MCF 10A (cell line): ENCODE measurements around the gene GPR153. TPM values are rescaled to one million over a fixed set of nuclear protein-coding genes. Genes with fewer than 3 reads are reported as not detected.

Experiments
- BruUV-seq: library from RNA; stranded (reverse); fragments of 400-500 nt; replicated peaks from 2 replicates; lab custom pipeline; 2021; lab: Mats Ljungman, UMichigan
- CTCF ChIA-PET: fragments of 300-600 bp; sonication (Branson Sonifier 250); formaldehyde crosslinking; extraction: SDS; loops from one replicate; lab custom pipeline; 2021; ENCODE audit warnings: antibody characterized with exemption, inconsistent platforms; lab: Yijun Ruan, JAX
- POLR2A ChIA-PET: fragments of 300-600, 350-650 bp; sonication (Branson Sonifier 250); formaldehyde crosslinking; extraction: SDS; loops from one replicate; lab custom pipeline; 2020; ENCODE audit warnings: antibody characterized with exemption, inconsistent platforms; lab: Yijun Ruan, JAX
- DNase-seq: peaks from one replicate; pipeline ENCODE4 v3.0.0-alpha.2; 2018; ENCODE audit not compliant: unreplicated experiment
- H3K27ac Mint-ChIP-seq: one replicate; pipeline ENCODE4 v1.8.0; 2022; ENCODE audit warnings: mild to moderate bottlenecking, low read depth, mixed read lengths; ENCODE audit not compliant: unreplicated experiment
- H3K27me3 Mint-ChIP-seq: one replicate; pipeline ENCODE4 v1.8.0; 2022; ENCODE audit warnings: mixed read lengths; ENCODE audit not compliant: insufficient read depth, unreplicated experiment
- H3K36me3 Mint-ChIP-seq: one replicate; pipeline ENCODE4 v1.8.0; 2022; ENCODE audit warnings: mild to moderate bottlenecking, moderate library complexity, mixed read lengths; ENCODE audit not compliant: insufficient read depth, unreplicated experiment
- H3K4me1 Mint-ChIP-seq: one replicate; pipeline ENCODE4 v1.8.0; 2022; ENCODE audit warnings: mixed read lengths; ENCODE audit not compliant: insufficient read depth, unreplicated experiment
- H3K4me3 Mint-ChIP-seq: one replicate; pipeline ENCODE4 v1.8.0; 2022; ENCODE audit warnings: mild to moderate bottlenecking, moderate library complexity, mixed read lengths; ENCODE audit not compliant: unreplicated experiment
- H3K9me3 Mint-ChIP-seq: one replicate; pipeline ENCODE4 v1.8.0; 2022; ENCODE audit warnings: mixed read lengths; ENCODE audit not compliant: unreplicated experiment
- CTCF ChIP-seq: fragments of 200-600 bp; IDR thresholded peaks from one replicate; pipeline ENCODE4 v1.8.0; 2022; ENCODE audit warnings: antibody characterized with exemption, mild to moderate bottlenecking; ENCODE audit not compliant: unreplicated experiment
- intact Hi-C: fragments of 100-400 bp; cut with micrococcal nuclease; formaldehyde crosslinking; loops from 2 replicates; pipeline ENCODE4 v1.14.1; 2022
- total RNA-seq: library from RNA; stranded (reverse); gene quantifications from 2 replicates; pipeline ENCODE4 v1.2.3, GENCODE V29; 2022

Gene GPR153
- total RNA-seq, 1 experiment from 2014 or later: 5.0 TPM

GRCh38 chr1:6286266-6286665 is 25.4 kb upstream of the GPR153 start:
- intact Hi-C loops: no loop called here
- CTCF ChIA-PET: interaction anchor here (0.6 to 0.8 kb wide), 4 partner anchors 10 to 56 kb away, joined by 3 to 5 read pairs (median 3); no protein-coding TSS in a partner anchor
- Mint-ChIP-seq H3K4me1 (no peaks in the 10 kb centered on the region), H3K27me3 (no peaks in the 10 kb centered on the region), H3K36me3 (peaks cover 25% of the 10 kb centered on the region), H3K27ac (no peak overlapping the region), H3K4me3 (no peak overlapping the region), H3K9me3 (no peaks in the 10 kb centered on the region)
- POLR2A ChIA-PET: no interaction called here
- TF ChIP-seq CTCF: no peak
- no TSS peak for BruUV-seq
- no peak for DNase-seq

GRCh38 chr1:6285336-6285735 is 24.4 kb upstream of the GPR153 start:
- intact Hi-C loops: no loop called here
- Mint-ChIP-seq H3K27me3 (no peaks in the 10 kb centered on the region), H3K4me1 (no peaks in the 10 kb centered on the region), H3K9me3 (no peaks in the 10 kb centered on the region), H3K27ac (peak overlapping the region; percentile 57), H3K4me3 (no peak overlapping the region), H3K36me3 (peaks cover 25% of the 10 kb centered on the region)
- POLR2A ChIA-PET: no interaction called here
- TF ChIP-seq CTCF: no peak
- CTCF ChIA-PET: interaction anchor here (0.5 to 1.5 kb wide), 5 partner anchors 9 to 57 kb away, joined by 3 to 7 read pairs (median 5); no protein-coding TSS in a partner anchor
- no peak for DNase-seq
- BruUV-seq: no TSS peak

GRCh38 chr1:6282577-6283270 is 21.8 kb upstream of the GPR153 start:
- Mint-ChIP-seq H3K4me3 (no peak overlapping the region), H3K4me1 (no peaks in the 10 kb centered on the region), H3K27me3 (no peaks in the 10 kb centered on the region), H3K36me3 (peaks cover 28% of the 10 kb centered on the region), H3K27ac (no peak overlapping the region), H3K9me3 (no peaks in the 10 kb centered on the region)
- no peak for DNase-seq
- intact Hi-C loops: no loop called here
- ChIA-PET POLR2A (no interaction called here), CTCF (interaction anchor here (0.7 to 0.8 kb wide), 2 partner anchors 21 to 609 kb away, joined by 4 to 5 read pairs; no protein-coding TSS in a partner anchor)
- no peak for TF ChIP-seq CTCF
- BruUV-seq: no TSS peak

- no peaks in the 10 kb centered on the region for H3K4me1 Mint-ChIP-seq
- no peak for TF ChIP-seq CTCF
- intact Hi-C loops: loop anchor here (1.0 kb wide), 1 partner anchor 35 kb away; no protein-coding TSS in a partner anchor
- DNase-seq: no peak
- H3K36me3 Mint-ChIP-seq: peaks cover 25% of the 10 kb centered on the region
- ChIA-PET CTCF (interaction anchor here (0.7 to 0.8 kb wide), 2 partner anchors 20 to 610 kb away, joined by 4 to 5 read pairs; no protein-coding TSS in a partner anchor), POLR2A (no interaction called here)
- BruUV-seq: no TSS peak
- H3K27ac Mint-ChIP-seq: no peak overlapping the region
- H3K4me3 Mint-ChIP-seq: no peak overlapping the region
- no peaks in the 10 kb centered on the region for H3K27me3 Mint-ChIP-seq
- no peaks in the 10 kb centered on the region for H3K9me3 Mint-ChIP-seq
These were observed 20.9 kb upstream of the GPR153 start for GRCh38 chr1:6281511-6282402.
